CD14-positive monocyte (primary cell): ENCODE measurements around the gene C6orf52. TPM values are rescaled to one million over a fixed set of nuclear protein-coding genes. Genes with fewer than 3 reads are reported as not detected.

ENCODE experiments used
- DNase-seq, 3 donors: peaks; one replicate each; pipeline ENCODE4 v3.0.0-alpha.2; 2011 to 2022
- H2AFZ ChIP-seq: 2 replicates; pipeline ENCODE4 v1.6.0; 2012; ENCODE audit warnings: mild to moderate bottlenecking, low read depth, low read length, inconsistent platforms; ENCODE audit not compliant: insufficient read depth, poor library complexity, severe bottlenecking
- H3K27ac ChIP-seq, 2 donors: 1 replicate in 1 of 2; 2 replicates in 1 of 2; pipeline ENCODE4 v1.5.1; 2012 to 2013; ENCODE audit warnings: low read length in 2 of 2, control low read depth in 1 of 2, inconsistent platforms in 1 of 2, low read depth in 1 of 2, mild to moderate bottlenecking in 1 of 2
- H3K27me3 ChIP-seq, 2 donors: one replicate each; pipeline versions ENCODE4 v1.6.0 to v1.6.1; 2011 to 2013; ENCODE audit warnings: low read length in 2 of 2; ENCODE audit not compliant: control insufficient read depth in 2 of 2, insufficient read depth in 2 of 2
- H3K36me3 ChIP-seq, 2 donors: replicated peaks in 1 of 2; 1 replicate in 1 of 2; 2 replicates in 1 of 2; pipeline versions ENCODE4 v1.5.1 to v1.6.1; 2012 to 2013; ENCODE audit warnings: low read length in 2 of 2, control low read depth in 1 of 2, inconsistent platforms in 1 of 2, mild to moderate bottlenecking in 1 of 2; ENCODE audit not compliant: insufficient read depth in 2 of 2, control insufficient read depth in 1 of 2
- H3K4me1 ChIP-seq, 2 donors: 1 replicate in 1 of 2; 2 replicates in 1 of 2; pipeline versions ENCODE4 v1.5.1 to v1.6.1; 2012 to 2013; ENCODE audit warnings: low read length in 2 of 2, control low read depth in 1 of 2, inconsistent platforms in 1 of 2, mild to moderate bottlenecking in 1 of 2, moderate library complexity in 1 of 2; ENCODE audit not compliant: insufficient read depth in 2 of 2, control insufficient read depth in 1 of 2
- H3K4me2 ChIP-seq: replicated peaks from 2 replicates; pipeline ENCODE3; 2012; ENCODE audit warnings: low read length, moderate library complexity, mild to moderate bottlenecking; ENCODE audit not compliant: poor library complexity, severe bottlenecking; ENCODE audit errors: extremely low read depth
- H3K4me3 ChIP-seq, 3 experiments: fragments of 200-600 bp in 1 of 3; sonication (generic) in 1 of 3; replicated peaks in 1 of 3; 1 replicate in 2 of 3; 2 replicates in 1 of 3; pipeline ENCODE4 v1.5.1; 2011 to 2013; ENCODE audit warnings: low read length in 3 of 3, mild to moderate bottlenecking in 3 of 3, control low read depth in 2 of 3, low read depth in 2 of 3, inconsistent platforms in 1 of 3, moderate library complexity in 1 of 3
- H3K79me2 ChIP-seq: 2 replicates; pipeline ENCODE4 v1.6.0; 2012; ENCODE audit warnings: mild to moderate bottlenecking, control low read depth, inconsistent platforms, low read length, moderate library complexity; ENCODE audit not compliant: insufficient read depth
- H3K9ac ChIP-seq: 2 replicates; pipeline ENCODE4 v1.6.0; 2017; ENCODE audit warnings: low read length, mild to moderate bottlenecking; ENCODE audit not compliant: insufficient read depth, poor library complexity, severe bottlenecking
- H3K9me3 ChIP-seq, 2 donors: replicated peaks in 1 of 2; 1 replicate in 1 of 2; 2 replicates in 1 of 2; pipeline versions ENCODE4 v1.5.1 to v1.6.1; 2012 to 2013; ENCODE audit warnings: low read length in 2 of 2, control low read depth in 1 of 2; ENCODE audit not compliant: control insufficient read depth in 1 of 2, insufficient read depth in 1 of 2
- H4K20me1 ChIP-seq: 2 replicates; pipeline ENCODE4 v1.6.0; 2012; ENCODE audit warnings: mild to moderate bottlenecking, low read length, control low read depth, moderate library complexity; ENCODE audit not compliant: insufficient read depth
- H3K27ac Mint-ChIP-seq, 7 donors: one replicate each; pipeline ENCODE4 v1.8.0; 2020; ENCODE audit warnings: mild to moderate bottlenecking in 7 of 7, mixed read lengths in 7 of 7, moderate library complexity in 6 of 7, inconsistent platforms in 2 of 7
- H3K27me3 Mint-ChIP-seq, 3 donors: one replicate each; pipeline ENCODE4 v1.8.0; 2021 to 2022; ENCODE audit warnings: low read depth in 3 of 3, mild to moderate bottlenecking in 3 of 3, mixed read lengths in 3 of 3, moderate library complexity in 3 of 3, inconsistent platforms in 1 of 3
- H3K36me3 Mint-ChIP-seq, 2 donors: one replicate each; pipeline ENCODE4 v1.8.0; 2020; ENCODE audit warnings: mixed read lengths in 2 of 2, inconsistent platforms in 1 of 2, mild to moderate bottlenecking in 1 of 2
- H3K4me1 Mint-ChIP-seq: one replicate; pipeline ENCODE4 v1.8.0; 2020; ENCODE audit warnings: mild to moderate bottlenecking, mixed read lengths
- H3K4me3 Mint-ChIP-seq, 2 donors: one replicate each; pipeline ENCODE4 v1.8.0; 2020; ENCODE audit warnings: mild to moderate bottlenecking in 2 of 2, mixed read lengths in 2 of 2, moderate library complexity in 1 of 2
- H3K9me3 Mint-ChIP-seq, 7 donors: one replicate each; pipeline ENCODE4 v1.8.0; 2020 to 2022; ENCODE audit warnings: mixed read lengths in 7 of 7, mild to moderate bottlenecking in 6 of 7, moderate library complexity in 6 of 7, inconsistent platforms in 2 of 7
- WGBS: methylation state at CpG from one replicate; pipeline ENCODE4 v1.1.5; 2013; ENCODE audit warnings: missing lambda C conversion rate; ENCODE audit not compliant: insufficient coverage; 5-methylcytosine and 5-hydroxymethylcytosine counted together
- intact Hi-C, 2 donors: fragments of 100-400 bp; cut with micrococcal nuclease; formaldehyde crosslinking; loops; one replicate each; pipeline versions ENCODE4 v1.15.0 to v1.15.1; 2023
- polyA plus RNA-seq, 3 donors: library from polyadenylated mRNA; depleted of rRNA in 1 of 3; unstranded in 2 of 3; stranded (reverse) in 1 of 3; fragments of 300-500 nt in 2 of 3; fragments of >200 nt in 1 of 3; fragmentation: Illumina TruSeq in 2 of 3; gene quantifications; 1 replicate in 2 of 3; 2 replicates in 1 of 3; pipeline ENCODE4 v1.2.3, GENCODE V29; 2012 to 2021
- TF ChIP-seq, protein P1 (sequence below): fragments of 200-600 bp; IDR thresholded peaks from one replicate; pipeline ENCODE4 v1.8.0; 2022; ENCODE audit warnings: antibody characterized with exemption, mild to moderate bottlenecking

The C6orf52 gene
- polyA plus RNA-seq, 3 donors = 0.52 to 1.9 TPM; not detected in 1

- Histone ChIP-seq H3K4me1 (no peaks in the 10 kb centered on the region), H3K27me3 (no peaks in the 10 kb centered on the region), H3K9me3 (peaks cover 0 to 2% of the 10 kb centered on the region in 2 donors), H4K20me1 (no peaks in the 10 kb centered on the region), H3K36me3 (no peaks in the 10 kb centered on the region), H3K27ac (no peak overlapping the region), H3K9ac (no peak overlapping the region), H3K4me3 (no peak overlapping the region), H3K4me2 (no peak overlapping the region), H3K79me2 (no peaks in the 10 kb centered on the region), H2AFZ (no peak overlapping the region)
- TF ChIP-seq, protein P1, sequence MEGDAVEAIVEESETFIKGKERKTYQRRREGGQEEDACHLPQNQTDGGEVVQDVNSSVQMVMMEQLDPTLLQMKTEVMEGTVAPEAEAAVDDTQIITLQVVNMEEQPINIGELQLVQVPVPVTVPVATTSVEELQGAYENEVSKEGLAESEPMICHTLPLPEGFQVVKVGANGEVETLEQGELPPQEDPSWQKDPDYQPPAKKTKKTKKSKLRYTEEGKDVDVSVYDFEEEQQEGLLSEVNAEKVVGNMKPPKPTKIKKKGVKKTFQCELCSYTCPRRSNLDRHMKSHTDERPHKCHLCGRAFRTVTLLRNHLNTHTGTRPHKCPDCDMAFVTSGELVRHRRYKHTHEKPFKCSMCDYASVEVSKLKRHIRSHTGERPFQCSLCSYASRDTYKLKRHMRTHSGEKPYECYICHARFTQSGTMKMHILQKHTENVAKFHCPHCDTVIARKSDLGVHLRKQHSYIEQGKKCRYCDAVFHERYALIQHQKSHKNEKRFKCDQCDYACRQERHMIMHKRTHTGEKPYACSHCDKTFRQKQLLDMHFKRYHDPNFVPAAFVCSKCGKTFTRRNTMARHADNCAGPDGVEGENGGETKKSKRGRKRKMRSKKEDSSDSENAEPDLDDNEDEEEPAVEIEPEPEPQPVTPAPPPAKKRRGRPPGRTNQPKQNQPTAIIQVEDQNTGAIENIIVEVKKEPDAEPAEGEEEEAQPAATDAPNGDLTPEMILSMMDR = no peak
- Mint-ChIP-seq H3K4me3 (no peak overlapping the region), H3K9me3 (peaks cover 0 to 6% (median 4%) of the 10 kb centered on the region in 7 donors), H3K27me3 (peaks cover 0 to 1% (median 0%) of the 10 kb centered on the region in 3 donors), H3K4me1 (no peaks in the 10 kb centered on the region), H3K36me3 (peaks cover 0 to 17% of the 10 kb centered on the region in 2 donors), H3K27ac (no peak overlapping the region)
- DNase-seq = no peak
- intact Hi-C loops = no loop called here
Measured at GRCh38 chr6:10740061-10740460, 45.6 kb upstream of the C6orf52 start.

- Mint-ChIP-seq H3K36me3 (peaks cover 16 to 31% of the 10 kb centered on the region in 2 donors), H3K27me3 (peaks cover 0 to 2% (median 1%) of the 10 kb centered on the region in 3 donors), H3K9me3 (peaks cover 0 to 6% (median 4%) of the 10 kb centered on the region in 7 donors), H3K27ac (no peak overlapping the region), H3K4me1 (no peaks in the 10 kb centered on the region), H3K4me3 (no peak overlapping the region)
- Histone ChIP-seq H3K36me3 (peaks cover 9 to 19% of the 10 kb centered on the region in 2 donors), H2AFZ (no peak overlapping the region), H3K27me3 (no peaks in the 10 kb centered on the region), H3K9ac (no peak overlapping the region), H3K4me1 (no peaks in the 10 kb centered on the region), H3K4me3 (no peak overlapping the region), H3K79me2 (no peaks in the 10 kb centered on the region), H3K27ac (no peak overlapping the region), H4K20me1 (no peaks in the 10 kb centered on the region), H3K4me2 (no peak overlapping the region), H3K9me3 (peaks cover 0 to 2% of the 10 kb centered on the region in 2 donors)
- intact Hi-C loops = no loop called here
- WGBS = no CpG with 5 or more reads among the region's 2 CpGs
- no peak for DNase-seq
- TF ChIP-seq, protein P1 = no peak
Measured at GRCh38 chr6:10736731-10737130, 42.3 kb upstream of the C6orf52 start.
